Measurements from ENCODE around the gene EHD3. TPM values are rescaled to one million over a fixed set of nuclear protein-coding genes. Genes with fewer than 3 reads are reported as not detected.

The EHD3 gene
- total RNA-seq, 1 experiment from 2014 or later: 8.7 TPM

GRCh38 chr2:31251018-31251417 is 17.1 kb downstream of the EHD3 start:
- no peak for DNase-seq
- Histone ChIP-seq H3K4me3 (ENCODE audit: insufficient read depth, low read depth, low read length) (no peak overlapping the region), H3K27me3 (ENCODE audit: control insufficient read depth, insufficient read depth, low read length) (no peaks in the 10 kb centered on the region), H3K36me3 (replicated peaks; ENCODE audit: control insufficient read depth, insufficient read depth, low read length) (peaks cover 3% of the 10 kb centered on the region)

- DNase-seq: no peak
- Histone ChIP-seq H3K27me3 (ENCODE audit: control insufficient read depth, insufficient read depth, low read length) (no peaks in the 10 kb centered on the region), H3K4me3 (ENCODE audit: insufficient read depth, low read depth, low read length) (no peak overlapping the region), H3K36me3 (replicated peaks; ENCODE audit: control insufficient read depth, insufficient read depth, low read length) (peaks cover 3% of the 10 kb centered on the region)
Measured at GRCh38 chr2:31251851-31252250, 17.9 kb downstream of the EHD3 start.

DNA sequence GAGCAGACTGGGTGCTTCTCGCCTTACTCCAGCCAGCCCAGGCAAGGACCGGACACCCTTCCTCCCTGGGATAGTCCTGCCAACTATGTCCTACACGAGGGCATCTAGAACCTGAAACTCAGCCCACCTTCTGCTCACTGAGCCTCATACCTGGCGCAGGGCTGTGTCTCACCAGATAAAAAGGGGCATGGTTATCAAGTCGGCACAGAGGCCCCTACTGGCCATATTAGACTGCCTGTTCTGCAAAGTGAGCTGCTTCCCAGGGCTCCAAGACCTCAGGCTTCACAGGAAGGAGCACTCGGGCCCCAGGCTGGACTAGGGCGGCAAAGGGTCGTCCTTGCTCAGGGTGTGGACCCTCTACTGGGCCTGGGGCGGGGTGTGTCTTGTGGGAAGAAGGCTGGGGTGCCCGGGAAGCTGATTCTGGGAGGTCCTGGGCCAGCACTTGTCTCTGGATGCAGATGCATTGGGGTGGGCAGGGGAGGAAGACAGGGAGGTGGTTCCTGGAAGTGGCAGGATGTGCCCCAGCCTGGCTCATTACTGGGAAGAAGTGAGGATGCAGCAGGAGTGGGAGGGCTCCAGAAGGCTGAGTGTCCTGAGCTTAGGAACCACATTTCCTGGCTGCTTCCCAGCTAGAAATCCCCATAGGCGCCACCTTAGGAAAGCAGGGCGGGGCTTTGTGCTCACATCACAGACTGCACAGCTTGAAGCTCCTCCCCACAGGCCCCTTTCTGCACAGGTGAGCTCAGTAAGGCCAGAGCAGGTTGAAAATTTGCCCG is 19.6 kb downstream of the EHD3 start:
- DNase-seq: peak; percentile 56
- no peaks in the 10 kb centered on the region for H3K27me3 ChIP-seq (ENCODE audit: control insufficient read depth, insufficient read depth, low read length)
- peaks cover 1% of the 10 kb centered on the region; the same call in 1 of the 2 replicates for H3K36me3 ChIP-seq (replicated peaks; ENCODE audit: control insufficient read depth, insufficient read depth, low read length)
- H3K4me3 ChIP-seq (ENCODE audit: insufficient read depth, low read depth, low read length): no peak overlapping the region

DNA sequence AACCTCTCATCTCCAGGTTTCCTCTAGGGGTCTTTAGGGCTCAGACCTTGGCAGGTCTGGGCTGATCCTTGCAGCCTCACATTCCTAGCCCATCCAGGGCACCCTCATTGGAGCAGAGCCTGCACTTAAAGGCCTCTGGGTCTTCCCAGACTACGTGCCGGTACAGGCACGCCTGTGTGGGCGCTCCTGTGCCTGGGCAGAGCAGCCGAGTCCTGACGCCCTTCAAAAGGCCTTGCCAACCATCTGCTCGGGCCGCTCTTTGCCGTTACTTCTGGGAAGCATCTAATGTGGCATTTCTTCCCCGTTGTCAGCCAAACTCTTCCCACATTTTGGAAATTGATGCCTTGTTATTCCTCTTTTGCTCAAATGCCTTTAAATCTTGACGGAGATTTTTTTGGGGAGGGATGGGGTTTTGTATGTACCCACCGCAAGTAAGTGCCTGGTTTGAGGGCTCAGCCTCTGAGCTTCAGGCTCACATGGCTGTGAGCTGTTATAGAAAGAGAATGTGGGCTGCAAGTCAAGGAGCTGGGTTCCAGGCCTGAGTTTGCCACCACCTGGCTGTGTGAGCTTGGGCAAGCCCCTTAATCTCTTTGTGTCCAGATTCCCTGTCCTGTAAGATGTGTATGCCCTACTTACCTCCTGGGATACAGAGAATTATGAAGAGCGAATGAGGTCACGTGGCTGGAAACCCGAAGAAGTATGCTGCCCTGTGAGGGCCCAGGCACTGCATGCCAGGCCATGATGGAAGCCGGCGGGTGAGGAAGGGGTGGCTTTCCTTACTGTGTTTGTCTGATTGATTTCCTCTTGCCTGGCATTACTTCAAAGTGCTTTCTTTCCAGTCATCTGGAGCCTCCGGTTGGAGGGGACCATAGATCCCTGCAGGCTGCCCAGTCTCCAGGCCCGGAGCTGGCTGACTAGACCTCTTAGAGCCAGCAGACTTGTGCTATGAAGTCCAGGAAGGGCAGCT is 20.6 kb downstream of the EHD3 start:
- H3K27me3 ChIP-seq (ENCODE audit: control insufficient read depth, insufficient read depth, low read length): no peaks in the 10 kb centered on the region
- H3K4me3 ChIP-seq (ENCODE audit: insufficient read depth, low read depth, low read length): no peak overlapping the region
- no peak for DNase-seq
- H3K36me3 ChIP-seq (replicated peaks; ENCODE audit: control insufficient read depth, insufficient read depth, low read length): 0 out of 2 replicates have a peak, but pooled peaks cover 1% of the 10 kb centered on the region

DNA sequence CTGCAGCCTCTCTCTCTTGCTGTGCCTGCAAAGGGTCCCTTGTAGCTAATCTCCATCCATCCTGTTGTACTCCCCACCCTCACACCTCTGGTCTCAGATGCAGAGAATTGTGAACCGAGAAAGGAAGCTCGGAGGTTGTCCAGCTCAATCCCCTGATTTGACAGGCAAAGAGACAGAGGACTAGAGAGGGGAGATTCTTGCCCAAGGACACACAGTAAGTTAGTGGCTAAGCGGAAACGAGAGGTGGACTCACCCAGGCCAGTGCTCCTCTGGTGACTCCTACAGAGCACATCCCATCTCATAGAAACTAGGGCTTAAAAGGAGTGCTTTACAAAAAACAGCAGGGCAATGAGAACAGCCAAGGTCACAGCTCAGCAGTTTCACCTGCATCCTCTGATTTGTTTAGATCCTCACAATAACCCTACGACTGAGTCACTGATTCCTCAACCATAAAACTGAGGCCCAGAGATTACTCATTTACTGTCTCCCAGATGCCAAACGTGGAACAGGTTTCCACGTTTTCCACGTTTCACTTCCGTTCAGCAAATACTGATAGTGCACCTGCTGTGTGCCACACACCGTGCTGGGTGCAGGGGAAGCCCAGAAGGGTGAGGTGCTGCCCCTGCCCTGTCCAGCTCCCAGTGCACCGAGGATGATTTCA is 22.1 kb downstream of the EHD3 start:
- H3K27me3 ChIP-seq (ENCODE audit: control insufficient read depth, insufficient read depth, low read length): no peaks in the 10 kb centered on the region
- DNase-seq: no peak
- no peaks in the 10 kb centered on the region for H3K36me3 ChIP-seq (replicated peaks; ENCODE audit: control insufficient read depth, insufficient read depth, low read length)
- H3K4me3 ChIP-seq (ENCODE audit: insufficient read depth, low read depth, low read length): no peak overlapping the region

GRCh38 chr2:31256611-31257382 is 22.8 kb downstream of the EHD3 start:
- peak; percentile 78 for DNase-seq
- Histone ChIP-seq H3K4me3 (ENCODE audit: insufficient read depth, low read depth, low read length) (no peak overlapping the region), H3K27me3 (ENCODE audit: control insufficient read depth, insufficient read depth, low read length) (no peaks in the 10 kb centered on the region), H3K36me3 (replicated peaks; ENCODE audit: control insufficient read depth, insufficient read depth, low read length) (no peaks in the 10 kb centered on the region; the same call in 1 of the 2 replicates)

GRCh38 chr2:31258351-31258750 is 24.4 kb downstream of the EHD3 start:
- Histone ChIP-seq H3K27me3 (ENCODE audit: control insufficient read depth, insufficient read depth, low read length) (no peaks in the 10 kb centered on the region), H3K36me3 (replicated peaks; ENCODE audit: control insufficient read depth, insufficient read depth, low read length) (peaks cover 2% of the 10 kb centered on the region), H3K4me3 (ENCODE audit: insufficient read depth, low read depth, low read length) (no peak overlapping the region)
- DNase-seq: no peak

DNA sequence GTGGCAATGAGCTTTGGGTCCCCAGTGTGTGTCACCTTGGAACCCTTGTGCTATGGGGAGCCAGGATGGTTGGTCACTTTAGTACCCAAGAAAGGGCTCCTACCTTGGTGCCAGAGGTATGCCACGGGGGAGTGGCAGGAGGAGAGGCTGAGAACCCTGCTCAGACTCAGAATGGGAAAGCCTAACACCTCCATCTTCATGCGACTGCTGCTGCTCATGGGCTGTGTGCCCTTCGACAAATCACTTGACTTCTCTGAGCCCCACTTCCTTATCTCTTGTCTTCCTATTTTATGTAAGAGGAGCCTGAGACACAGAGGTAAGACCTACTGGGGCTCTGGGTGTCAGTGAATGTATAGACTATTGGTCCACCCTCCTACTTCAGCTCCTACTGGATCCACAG is 25.1 kb downstream of the EHD3 start:
- Histone ChIP-seq H3K36me3 (replicated peaks; ENCODE audit: control insufficient read depth, insufficient read depth, low read length) (peaks cover 2% of the 10 kb centered on the region), H3K27me3 (ENCODE audit: control insufficient read depth, insufficient read depth, low read length) (no peaks in the 10 kb centered on the region), H3K4me3 (ENCODE audit: insufficient read depth, low read depth, low read length) (no peak overlapping the region)
- no peak for DNase-seq

DNA sequence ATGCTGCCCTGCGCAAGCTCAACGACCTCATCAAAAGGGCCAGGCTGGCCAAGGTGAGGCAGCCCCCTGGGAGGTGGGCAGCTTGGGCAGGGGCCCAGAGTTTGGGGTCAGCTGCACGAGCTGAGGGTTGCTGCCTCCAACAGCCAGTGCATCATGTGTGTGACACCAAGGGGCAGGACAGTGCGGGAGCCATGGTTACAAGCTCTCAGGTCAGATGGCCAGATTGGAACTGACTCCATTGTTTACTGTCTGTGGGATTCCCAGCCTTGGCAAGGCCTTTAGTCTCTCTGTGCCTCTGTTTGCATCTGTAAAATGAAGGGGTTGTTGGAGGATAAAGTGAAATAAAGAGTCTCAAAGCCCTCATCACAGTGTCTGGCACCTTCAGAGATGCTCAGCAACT is 26.9 kb downstream of the EHD3 start:
- H3K27me3 ChIP-seq (ENCODE audit: control insufficient read depth, insufficient read depth, low read length): no peaks in the 10 kb centered on the region
- H3K4me3 ChIP-seq (ENCODE audit: insufficient read depth, low read depth, low read length): no peak overlapping the region
- peaks cover 2% of the 10 kb centered on the region for H3K36me3 ChIP-seq (replicated peaks; ENCODE audit: control insufficient read depth, insufficient read depth, low read length)
- no peak for DNase-seq

- no peak for DNase-seq
- H3K4me3 ChIP-seq (ENCODE audit: insufficient read depth, low read depth, low read length): no peak overlapping the region
Measured at GRCh38 chr2:31263636-31264190, 29.8 kb downstream of the EHD3 start.

GRCh38 chr2:31265234-31265633 is 31.3 kb downstream of the EHD3 start:
- H3K4me3 ChIP-seq (ENCODE audit: insufficient read depth, low read depth, low read length): no peak overlapping the region
- H3K27me3 ChIP-seq (ENCODE audit: control insufficient read depth, insufficient read depth, low read length): no peaks in the 10 kb centered on the region
- no peak for DNase-seq
- H3K36me3 ChIP-seq (replicated peaks; ENCODE audit: control insufficient read depth, insufficient read depth, low read length): peaks cover 2% of the 10 kb centered on the region

More at GRCh38 chr2:31263636-31264190, 29.8 kb downstream of the EHD3 start:
- no peaks in the 10 kb centered on the region for H3K27me3 ChIP-seq (ENCODE audit: control insufficient read depth, insufficient read depth, low read length)
- peaks cover 2% of the 10 kb centered on the region for H3K36me3 ChIP-seq (replicated peaks; ENCODE audit: control insufficient read depth, insufficient read depth, low read length)

- Histone ChIP-seq H3K4me3 (ENCODE audit: insufficient read depth, low read depth, low read length) (no peak overlapping the region), H3K36me3 (replicated peaks; ENCODE audit: control insufficient read depth, insufficient read depth, low read length) (peaks cover 2% of the 10 kb centered on the region), H3K27me3 (ENCODE audit: control insufficient read depth, insufficient read depth, low read length) (no peaks in the 10 kb centered on the region)
- DNase-seq: no peak
Measured at GRCh38 chr2:31266804-31267203, 32.9 kb downstream of the EHD3 start.

DNA sequence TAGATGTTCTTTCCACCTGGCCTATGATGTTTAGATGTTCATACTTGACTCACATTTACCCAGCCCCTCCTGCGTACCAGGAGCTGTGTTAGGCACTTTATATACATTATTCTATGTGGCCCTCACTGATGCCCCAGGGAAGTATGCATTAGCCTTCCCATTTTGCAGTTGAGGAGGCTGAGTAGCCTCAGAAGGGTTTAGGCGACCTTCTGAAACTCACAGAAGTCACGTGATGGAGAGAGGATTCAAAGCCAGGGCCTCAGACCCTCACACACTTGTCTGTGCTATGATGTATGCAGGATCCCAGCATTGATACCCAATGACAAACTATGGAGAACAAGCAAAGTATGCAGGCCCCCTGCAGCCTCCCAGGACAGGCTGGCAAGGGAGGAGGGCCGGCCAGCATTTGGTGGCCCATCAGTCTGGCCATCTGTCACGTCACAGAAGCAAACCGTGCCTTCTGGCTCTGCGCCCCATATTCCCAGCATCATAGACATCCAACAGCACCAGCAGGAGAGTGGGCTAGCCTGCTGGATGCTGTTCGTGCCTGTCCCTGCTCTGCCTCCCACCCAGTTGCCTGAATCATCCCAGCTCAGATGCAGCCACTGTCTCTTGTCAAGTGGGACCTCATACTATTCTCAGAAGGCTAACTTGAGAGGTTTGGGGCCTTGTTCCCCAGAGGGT is 33.6 kb downstream of the EHD3 start:
- Histone ChIP-seq H3K27me3 (ENCODE audit: control insufficient read depth, insufficient read depth, low read length) (no peaks in the 10 kb centered on the region), H3K4me3 (ENCODE audit: insufficient read depth, low read depth, low read length) (no peak overlapping the region)
- no peak for DNase-seq

More for the DNA sequence above, 33.6 kb downstream of the EHD3 start:
- no peaks in the 10 kb centered on the region; the same call in 1 of the 2 replicates for H3K36me3 ChIP-seq (replicated peaks; ENCODE audit: control insufficient read depth, insufficient read depth, low read length)
